Putamen (tissue), 1 donor: ENCODE data around the gene CDC37.
"Not testable (repeated sequence)": the region's sequence is repeated elsewhere in the genome, so short reads cannot be mapped to it uniquely, and the experiment has no call there.

Experiments
- DNase-seq: peaks from one replicate; pipeline ENCODE4 v3.0.0-alpha.2; 2016; ENCODE audit warnings: low spot score

CDC37 gene

GRCh38 chr19:10419646-10420443, 16.5 kb upstream of the CDC37 start:
- no peak for DNase-seq

- DNase-seq = peak; percentile 61
Observed at GRCh38 chr19:10419200-10419645, 15.9 kb upstream of the CDC37 start.

DNA sequence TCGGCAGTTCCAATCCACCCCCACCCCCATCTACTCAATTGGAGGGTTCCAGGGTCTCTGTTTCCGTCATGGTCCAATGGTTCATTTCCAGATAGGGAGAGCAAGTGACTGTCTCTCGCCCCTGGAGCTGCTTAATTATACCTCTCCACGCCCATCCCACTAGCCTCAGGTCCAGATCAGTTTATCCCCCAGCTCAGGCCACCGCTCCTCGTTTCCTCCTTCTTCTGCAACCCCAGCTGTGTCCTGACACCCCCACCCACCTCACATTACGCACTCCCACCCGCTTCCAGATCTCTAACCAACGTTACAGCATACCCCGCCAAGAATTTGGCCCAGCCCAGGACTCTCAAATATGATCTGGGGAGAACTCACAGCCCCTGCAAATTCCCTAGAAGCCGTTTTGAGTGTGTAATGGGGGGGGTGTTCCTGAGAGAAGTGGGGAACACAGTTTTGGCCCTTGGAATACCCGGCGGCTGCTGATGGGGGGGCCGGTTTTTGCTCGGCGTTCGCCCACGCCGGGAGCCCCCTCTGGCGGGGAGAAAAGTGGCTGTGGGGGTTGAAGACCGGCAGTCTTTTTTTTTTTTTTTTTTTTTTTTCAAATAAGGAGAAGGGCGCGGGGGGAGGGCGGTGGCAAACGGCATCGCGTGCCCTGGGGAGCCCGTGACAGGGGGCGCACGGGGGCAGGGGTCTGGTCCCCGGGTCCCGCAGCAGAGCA, 15.3 kb upstream of the CDC37 start:
- DNase-seq = no peak

- DNase-seq = no peak
Observed at GRCh38 chr19:10418235-10418484, 14.8 kb upstream of the CDC37 start.

DNA sequence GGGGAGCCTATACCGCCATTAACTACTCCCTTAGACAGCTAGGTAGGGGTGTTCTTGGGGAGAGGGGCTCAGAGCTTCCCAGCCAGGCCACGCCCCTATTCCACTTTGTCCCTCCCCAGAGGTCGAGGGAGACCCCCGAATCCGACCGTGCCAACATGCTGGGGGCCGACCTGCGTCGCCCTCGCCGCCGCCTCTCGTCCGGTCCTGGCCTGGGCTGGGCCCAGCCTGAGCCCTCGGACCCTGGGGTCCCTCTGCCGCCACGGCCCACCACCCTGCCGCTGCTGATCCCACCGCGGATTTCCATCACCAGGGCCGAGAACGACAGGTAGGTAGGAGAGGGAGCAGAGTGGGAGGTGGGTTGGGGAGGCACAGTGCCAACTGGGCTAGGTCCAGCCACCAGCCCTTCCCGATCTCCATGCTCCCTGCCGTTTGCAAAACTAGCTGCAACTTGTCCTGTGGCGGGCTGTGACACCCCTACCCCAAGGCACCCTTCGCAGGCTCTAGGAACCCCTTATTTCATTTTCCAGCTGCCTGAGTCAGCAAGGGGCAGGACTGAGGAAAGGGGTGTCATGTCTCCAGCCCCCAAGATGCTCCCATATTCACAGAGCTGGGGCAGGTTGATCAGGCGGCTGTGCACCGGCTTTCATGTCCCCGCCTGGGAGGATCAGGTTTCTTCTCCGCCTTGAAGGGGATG, 14.3 kb upstream of the CDC37 start:
- no peak for DNase-seq

DNA sequence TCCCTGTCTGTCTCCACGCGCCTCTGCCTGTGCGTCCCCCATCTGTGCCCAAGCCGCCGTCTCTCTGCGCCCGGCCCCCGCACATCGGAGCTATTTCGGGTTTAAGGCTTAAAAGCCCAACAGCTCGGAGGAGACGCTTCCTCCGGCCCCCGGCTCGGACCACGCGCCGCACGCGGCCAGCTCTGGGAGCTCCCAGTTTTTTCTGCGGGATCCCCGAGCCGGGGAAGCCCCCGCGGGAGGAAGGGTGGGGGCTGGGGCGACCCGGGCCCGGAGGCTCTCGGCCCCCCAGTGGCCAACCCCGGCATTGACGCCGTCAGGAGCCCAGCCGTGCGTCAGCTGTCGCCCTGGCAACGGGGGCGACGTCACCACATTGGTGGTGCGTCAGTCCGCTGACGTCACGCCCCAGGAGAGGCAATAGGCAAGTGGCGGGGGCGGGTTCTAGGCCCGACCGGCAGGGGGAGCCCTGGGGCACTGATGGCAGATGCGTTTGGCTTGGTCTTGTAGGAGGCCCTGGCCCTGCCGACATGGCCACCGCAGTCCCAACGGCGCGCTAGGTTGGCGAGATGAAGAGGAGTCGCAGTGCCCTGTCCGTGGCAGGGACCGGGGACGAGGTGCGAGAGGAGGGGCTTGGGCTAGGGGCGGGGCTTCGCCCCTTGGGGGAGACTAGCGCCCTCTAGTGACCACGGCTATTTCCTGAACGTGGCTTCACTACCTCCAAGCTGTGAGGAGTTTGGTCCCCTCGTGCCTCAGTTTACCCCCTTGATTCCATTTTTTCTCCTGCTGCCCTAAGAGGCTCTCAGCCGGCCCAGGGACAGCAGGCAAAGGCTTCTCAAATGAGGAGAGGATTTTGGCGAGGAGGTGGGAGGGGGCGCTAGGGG, 13.3 kb upstream of the CDC37 start:
- DNase-seq = peak; percentile 72

GRCh38 chr19:10416083-10416379, 12.7 kb upstream of the CDC37 start:
- no peak for DNase-seq

- no peak for DNase-seq
Observed at GRCh38 chr19:10412257-10412977, 9.1 kb upstream of the CDC37 start.

DNA sequence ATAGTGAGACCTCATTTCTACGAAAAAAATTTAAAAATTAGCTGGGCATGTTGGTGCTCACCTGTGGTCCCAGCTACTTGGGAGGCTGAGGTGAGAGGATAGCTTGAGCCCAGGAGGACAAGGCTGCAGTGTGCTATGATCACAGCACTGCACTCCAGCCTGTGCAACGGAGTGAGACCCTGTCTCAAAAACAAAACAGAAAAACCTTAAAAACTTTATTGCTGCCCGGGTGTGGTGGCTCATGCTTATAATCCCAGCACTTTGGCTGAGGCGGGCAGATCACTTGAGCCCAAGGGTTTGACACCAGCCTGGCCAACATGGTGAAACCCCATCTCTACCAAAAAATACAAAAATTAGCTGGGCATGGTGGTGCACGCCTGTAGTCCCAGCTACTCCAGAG, 7.9 kb upstream of the CDC37 start:
- not testable (repeated sequence) for DNase-seq

GRCh38 chr19:10408511-10409283, 5.4 kb upstream of the CDC37 start:
- peak; percentile 66 for DNase-seq

DNA sequence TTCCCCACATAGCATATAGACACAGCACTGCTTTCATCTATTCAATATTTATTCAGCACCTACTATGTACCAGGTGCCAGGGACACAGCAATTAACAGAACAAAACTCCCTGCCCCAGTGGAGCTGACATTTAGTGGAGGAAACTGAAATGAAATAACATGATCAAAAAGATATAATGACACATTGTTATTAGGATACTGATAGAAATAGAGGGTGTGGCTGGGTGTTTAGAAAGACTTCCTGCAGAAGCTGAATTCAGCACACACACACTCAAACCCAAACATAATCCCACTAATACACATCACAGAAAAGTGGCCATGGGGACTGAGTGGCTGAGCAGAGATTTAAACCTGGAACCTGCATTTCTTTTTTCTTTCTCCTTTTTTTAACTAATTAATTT, 3.8 kb upstream of the CDC37 start:
- no peak for DNase-seq

DNA sequence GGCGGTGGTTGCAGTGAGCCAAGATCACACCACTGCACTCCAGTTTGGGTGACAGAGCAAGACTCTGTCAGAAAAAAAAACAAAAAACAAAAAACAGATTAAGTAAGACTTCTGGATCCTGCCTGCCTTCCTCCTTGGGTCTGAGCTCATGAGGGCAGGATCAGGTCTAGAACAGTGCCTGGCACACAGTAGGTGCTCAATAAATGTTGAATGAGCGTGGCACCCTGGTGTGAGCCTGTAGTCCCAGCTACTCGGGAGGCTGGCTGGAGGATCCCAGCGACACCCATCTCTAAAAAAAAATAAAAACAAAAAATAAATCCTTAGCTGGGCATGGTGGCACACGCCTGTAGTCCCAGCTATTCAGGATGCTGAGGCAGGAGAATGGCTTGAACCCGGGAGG, 2.8 kb upstream of the CDC37 start:
- no peak for DNase-seq

GRCh38 chr19:10404888-10405820, 1.8 kb upstream of the CDC37 start:
- DNase-seq = no peak

DNA sequence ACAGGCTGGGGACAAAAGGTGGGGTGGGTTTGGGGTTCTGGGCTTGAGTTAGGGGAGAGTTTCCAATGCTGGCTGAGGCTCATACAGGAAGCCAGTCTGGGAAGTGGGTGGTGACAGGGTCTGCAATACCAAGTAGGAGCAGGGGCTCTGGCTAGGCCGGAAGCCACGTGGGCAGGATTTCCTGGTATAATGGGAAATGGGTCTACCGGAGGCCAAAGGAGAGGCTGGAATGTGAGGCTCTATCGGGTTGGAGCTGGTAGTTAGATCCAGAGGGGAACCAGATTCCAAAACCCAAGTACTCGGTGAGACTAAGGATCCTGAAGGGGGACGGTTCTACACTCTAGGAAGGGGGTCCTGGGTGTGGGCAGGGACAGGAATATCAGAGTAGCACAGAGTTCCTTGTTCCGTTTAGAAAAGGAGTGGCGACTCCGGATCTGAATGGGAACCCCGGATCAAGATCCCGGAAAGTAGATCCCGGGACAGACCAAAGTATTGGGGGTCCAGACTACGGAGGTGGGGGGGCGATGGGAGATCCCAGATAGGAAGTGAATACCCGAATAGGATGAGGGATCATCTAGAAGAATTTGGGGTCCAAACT, 802 bp downstream of the CDC37 start:
- no peak for DNase-seq

- DNase-seq = no peak
Observed at GRCh38 chr19:10399878-10400277, 3.5 kb downstream of the CDC37 start.

DNA sequence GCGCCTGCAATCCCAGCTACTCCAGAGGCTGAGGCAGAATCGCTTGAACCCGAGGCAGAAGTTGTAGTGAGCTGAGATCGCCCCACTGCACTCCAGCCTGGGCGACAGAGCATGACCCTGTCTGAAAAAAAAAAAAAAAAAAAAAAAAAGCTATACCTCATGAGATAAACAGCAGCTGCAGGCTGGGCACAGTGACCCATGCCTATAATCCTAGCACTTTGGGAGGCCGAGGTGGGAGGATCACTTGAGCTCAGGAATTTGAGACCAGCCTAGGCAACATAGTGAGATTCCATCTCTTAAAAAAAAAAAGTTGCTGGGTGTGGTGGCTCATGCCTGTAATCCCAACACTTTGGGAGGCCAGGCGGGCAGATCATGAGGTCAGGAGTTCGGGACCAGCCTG, 4.0 kb downstream of the CDC37 start:
- not testable (repeated sequence) for DNase-seq

DNA sequence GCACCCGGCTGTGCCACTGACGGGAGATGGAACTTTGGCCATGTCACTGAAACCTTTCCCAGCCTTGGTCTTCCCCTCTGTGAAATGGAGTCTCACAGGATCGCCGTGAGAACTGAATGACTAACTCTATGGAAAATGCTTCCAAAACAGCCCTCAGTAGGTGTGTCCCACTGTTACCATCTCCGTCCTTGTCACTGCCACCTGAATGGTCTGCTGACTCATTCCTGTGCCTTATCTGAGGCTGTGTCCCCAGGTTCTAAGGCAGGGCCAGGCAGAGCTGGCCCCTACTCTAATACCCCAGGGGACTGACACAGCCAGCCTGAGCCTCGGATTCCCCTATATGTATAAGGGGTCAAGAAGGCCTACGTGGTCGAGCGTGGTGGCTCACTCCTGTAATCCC, 4.5 kb downstream of the CDC37 start:
- no peak for DNase-seq

DNA sequence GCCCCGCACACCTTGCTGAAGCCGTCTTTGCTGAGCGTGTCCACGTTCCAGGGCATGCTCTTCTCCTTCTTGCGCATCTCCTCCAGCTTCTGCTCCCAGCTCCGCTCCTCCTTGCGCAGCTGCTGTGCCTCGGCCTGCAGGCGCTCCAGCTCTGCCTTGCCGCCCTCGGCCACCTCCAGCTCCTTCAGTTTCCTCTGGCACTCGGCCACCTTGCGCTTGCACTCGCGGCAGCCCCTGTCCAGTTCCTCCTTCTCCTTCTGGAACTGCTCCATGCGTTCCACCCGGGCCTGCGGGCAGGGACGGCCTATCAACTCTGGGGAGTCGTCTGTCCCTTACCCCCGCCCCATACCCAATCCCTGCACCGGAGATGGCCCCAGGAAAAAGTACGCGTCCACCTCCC, 7.4 kb downstream of the CDC37 start:
- no peak for DNase-seq

GRCh38 chr19:10395436-10395835, 7.9 kb downstream of the CDC37 start:
- DNase-seq = no peak
